Left forelimb (tissue), 1 donor: ENCODE results near the gene PATE1.

Experiments
- DNase-seq: peaks from one replicate; pipeline ENCODE4 v3.0.0-alpha.2; 2018; ENCODE audit warnings: low spot score

The PATE1 gene

DNA sequence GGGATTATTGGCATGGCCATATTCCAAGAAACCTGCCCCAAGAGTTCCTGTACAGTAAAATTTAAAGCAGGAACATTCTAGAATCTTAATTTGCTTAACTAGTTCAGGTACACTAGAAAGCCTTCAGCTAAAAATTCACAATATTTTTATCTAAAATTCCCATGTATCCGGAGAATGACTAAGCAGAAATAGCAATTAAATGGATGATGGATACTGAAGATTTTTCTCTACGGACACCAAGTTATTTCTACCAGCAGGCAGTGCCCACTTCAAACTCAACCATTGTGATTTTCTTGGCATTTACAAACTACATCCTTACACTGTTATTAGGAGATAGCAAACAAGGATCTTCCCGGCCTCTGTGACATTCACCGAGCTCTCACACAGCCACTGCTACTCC lies 44.7 kb downstream of the PATE1 start:
- DNase-seq: no peak

DNA sequence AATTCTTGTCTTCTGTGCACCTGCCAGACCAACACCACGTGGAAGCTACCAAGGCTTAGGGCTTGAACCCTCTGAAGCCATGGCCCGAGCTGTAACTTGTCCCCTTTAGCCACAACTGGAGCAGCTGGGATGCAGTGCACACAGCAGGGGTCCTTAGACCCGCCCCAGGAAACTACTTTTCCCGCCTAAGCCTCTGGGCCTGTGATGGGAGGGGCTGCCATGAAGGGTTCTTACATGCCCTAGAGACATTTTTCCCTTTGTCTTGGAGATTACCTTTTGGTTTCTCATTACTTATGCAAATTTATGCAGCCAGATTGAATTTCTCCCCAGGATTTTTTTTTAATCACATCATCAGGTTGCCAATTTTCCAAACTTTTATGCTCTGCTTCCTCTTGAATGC lies 51.6 kb downstream of the PATE1 start:
- DNase-seq: no peak
